ENCODE measurements around the gene FBXL15. TPM values are rescaled to one million over a fixed set of nuclear protein-coding genes. Genes with fewer than 3 reads are reported as not detected.

The FBXL15 gene
- total and polyA plus RNA-seq, 2 donors (not counting 1 experiment from before 2014, with no cell fraction given) = 2.8 to 7.3 TPM

GRCh38 chr10:102460836-102461186, 40.2 kb downstream of the FBXL15 start:
- H3K4me1 ChIP-seq (ENCODE audit: control insufficient read depth, extremely low read depth, insufficient read depth, low read length) = peaks cover under 1% of the 10 kb centered on the region
- no peak for DNase-seq (ENCODE audit: low read depth in 2 of 2)
- H3K27ac ChIP-seq (ENCODE audit: insufficient read depth, low read length) = no peak overlapping the region
- H2AFZ ChIP-seq (ENCODE audit: low read length) = peak overlapping the region; percentile 59
- peak overlapping the region in 3 of 4 experiments; percentile 49 to 64 (median 60) for H3K4me3 ChIP-seq (replicated peaks in 1 of 4; ENCODE audit: control extremely low read depth in 1 of 4, insufficient read depth in 1 of 4, low read depth in 3 of 4, low read length in 4 of 4)
- H3K9ac ChIP-seq (ENCODE audit: insufficient read depth, low read length) = no peak overlapping the region
- H3K4me2 ChIP-seq (ENCODE audit: extremely low read depth, insufficient read depth, low read length) = peak overlapping the region; percentile 26
- H4K20me1 ChIP-seq (ENCODE audit: control insufficient read depth, extremely low read depth, insufficient read depth, low read length) = no peaks in the 10 kb centered on the region
- TF ChIP-seq EZH2 (IDR thresholded peaks at IDR 0.05; ENCODE audit: low read length, missing control alignments) = no peak
- TF ChIP-seq CTCF (conservative IDR thresholded peaks at IDR 0.05 in 1 of 2, IDR thresholded peaks at IDR 0.05 in 1 of 2; ENCODE audit: low read depth in 1 of 2, low read length in 2 of 2) = no peak
- H3K36me3 ChIP-seq (ENCODE audit: control insufficient read depth, insufficient read depth, low read length) = no peaks in the 10 kb centered on the region
- no peaks in the 10 kb centered on the region for H3K9me3 ChIP-seq (ENCODE audit: control insufficient read depth, insufficient read depth, low read depth, low read length)
- H3K27me3 ChIP-seq (ENCODE audit: control insufficient read depth, insufficient read depth, low read length) = no peaks in the 10 kb centered on the region
- H3K79me2 ChIP-seq (ENCODE audit: control insufficient read depth, insufficient read depth, low read length) = no peaks in the 10 kb centered on the region

GRCh38 chr10:102461187-102462054, 40.8 kb downstream of the FBXL15 start:
- H3K4me2 ChIP-seq (ENCODE audit: extremely low read depth, insufficient read depth, low read length) = peak overlapping the region; percentile 88
- peak; percentile 75 to 80 for DNase-seq (ENCODE audit: low read depth in 2 of 2)

More at GRCh38 chr10:102461187-102462054, 40.8 kb downstream of the FBXL15 start:
- Histone ChIP-seq H3K9me3 (ENCODE audit: control insufficient read depth, insufficient read depth, low read depth, low read length) (no peaks in the 10 kb centered on the region), H3K79me2 (ENCODE audit: control insufficient read depth, insufficient read depth, low read length) (no peaks in the 10 kb centered on the region), H2AFZ (ENCODE audit: low read length) (peak overlapping the region; percentile 59), H3K9ac (ENCODE audit: insufficient read depth, low read length) (peak overlapping the region; percentile 49), H3K4me1 (ENCODE audit: control insufficient read depth, extremely low read depth, insufficient read depth, low read length) (no peaks in the 10 kb centered on the region), H3K36me3 (ENCODE audit: control insufficient read depth, insufficient read depth, low read length) (no peaks in the 10 kb centered on the region), H3K27me3 (ENCODE audit: control insufficient read depth, insufficient read depth, low read length) (no peaks in the 10 kb centered on the region), H3K27ac (ENCODE audit: insufficient read depth, low read length) (no peak overlapping the region), H3K4me3 (replicated peaks in 1 of 4; ENCODE audit: control extremely low read depth in 1 of 4, insufficient read depth in 1 of 4, low read depth in 3 of 4, low read length in 4 of 4) (peak overlapping the region; percentile 56 to 64 (median 60)), H4K20me1 (ENCODE audit: control insufficient read depth, extremely low read depth, insufficient read depth, low read length) (no peaks in the 10 kb centered on the region)
- TF ChIP-seq EZH2 (IDR thresholded peaks at IDR 0.05; ENCODE audit: low read length, missing control alignments) = no peak
- TF ChIP-seq CTCF (conservative IDR thresholded peaks at IDR 0.05 in 1 of 2, IDR thresholded peaks at IDR 0.05 in 1 of 2; ENCODE audit: low read depth in 1 of 2, low read length in 2 of 2) = no peak
